HEK293 (cell line): Measurements from ENCODE around the gene BMPR1A.

Experiments used
- BCL11A ChIP-seq: fragments of 450-650 bp; formaldehyde crosslinking; IDR thresholded peaks from 2 replicates; pipeline ENCODE4 v1.5.1; 2016; ENCODE audit warnings: low read depth, missing biosample characterization, missing genetic modification characterization
- ZFP37 ChIP-seq: fragments of 450-650 bp; formaldehyde crosslinking; IDR thresholded peaks from 2 replicates; pipeline ENCODE4 v1.5.1; 2016; ENCODE audit warnings: missing biosample characterization, missing genetic modification characterization
- ZNF707 ChIP-seq: fragments of 450-650 bp; formaldehyde crosslinking; IDR thresholded peaks from 2 replicates; pipeline ENCODE4 v1.5.1; 2016; ENCODE audit warnings: missing biosample characterization, missing genetic modification characterization
- TF ChIP-seq, protein P1 (sequence below): fragments of 450-650 bp; formaldehyde crosslinking; IDR thresholded peaks from 2 replicates; pipeline ENCODE4 v1.5.1; 2016; ENCODE audit warnings: missing biosample characterization, missing genetic modification characterization
- TF ChIP-seq, protein P2 (sequence below): fragments of 450-650 bp; formaldehyde crosslinking; conservative IDR thresholded peaks from 2 replicates; pipeline ENCODE4 v1.5.1; 2016; ENCODE audit warnings: low read depth, missing biosample characterization, missing genetic modification characterization
- TF ChIP-seq, protein P3 (sequence below): fragments of 450-650 bp; formaldehyde crosslinking; IDR thresholded peaks from 2 replicates; pipeline ENCODE4 v1.5.1; 2017; ENCODE audit warnings: missing biosample characterization, missing genetic modification characterization

DNA sequence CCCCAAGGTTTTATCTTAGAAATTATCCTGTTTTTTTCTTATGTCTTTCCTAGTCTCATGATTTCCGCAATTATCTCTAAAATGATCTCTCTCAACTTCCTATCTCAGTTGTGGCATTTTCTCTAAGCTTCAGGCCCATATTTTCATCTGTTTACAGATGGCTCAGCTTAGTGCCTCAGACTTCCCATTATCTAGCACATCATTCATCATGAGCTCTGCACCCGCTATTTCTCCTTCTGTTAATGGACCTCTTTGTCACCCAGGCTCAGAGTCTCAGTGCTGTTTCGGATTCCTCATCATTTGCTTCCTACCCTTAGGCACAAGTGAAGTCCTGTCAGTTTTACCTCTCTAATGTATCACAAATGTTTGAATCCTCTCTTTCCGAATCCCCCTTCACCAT, 84.1 kb downstream of the BMPR1A start:
- TF ChIP-seq, protein P1, sequence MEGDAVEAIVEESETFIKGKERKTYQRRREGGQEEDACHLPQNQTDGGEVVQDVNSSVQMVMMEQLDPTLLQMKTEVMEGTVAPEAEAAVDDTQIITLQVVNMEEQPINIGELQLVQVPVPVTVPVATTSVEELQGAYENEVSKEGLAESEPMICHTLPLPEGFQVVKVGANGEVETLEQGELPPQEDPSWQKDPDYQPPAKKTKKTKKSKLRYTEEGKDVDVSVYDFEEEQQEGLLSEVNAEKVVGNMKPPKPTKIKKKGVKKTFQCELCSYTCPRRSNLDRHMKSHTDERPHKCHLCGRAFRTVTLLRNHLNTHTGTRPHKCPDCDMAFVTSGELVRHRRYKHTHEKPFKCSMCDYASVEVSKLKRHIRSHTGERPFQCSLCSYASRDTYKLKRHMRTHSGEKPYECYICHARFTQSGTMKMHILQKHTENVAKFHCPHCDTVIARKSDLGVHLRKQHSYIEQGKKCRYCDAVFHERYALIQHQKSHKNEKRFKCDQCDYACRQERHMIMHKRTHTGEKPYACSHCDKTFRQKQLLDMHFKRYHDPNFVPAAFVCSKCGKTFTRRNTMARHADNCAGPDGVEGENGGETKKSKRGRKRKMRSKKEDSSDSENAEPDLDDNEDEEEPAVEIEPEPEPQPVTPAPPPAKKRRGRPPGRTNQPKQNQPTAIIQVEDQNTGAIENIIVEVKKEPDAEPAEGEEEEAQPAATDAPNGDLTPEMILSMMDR (tag by site-specific recombination), result no peak
- TF ChIP-seq, protein P2, sequence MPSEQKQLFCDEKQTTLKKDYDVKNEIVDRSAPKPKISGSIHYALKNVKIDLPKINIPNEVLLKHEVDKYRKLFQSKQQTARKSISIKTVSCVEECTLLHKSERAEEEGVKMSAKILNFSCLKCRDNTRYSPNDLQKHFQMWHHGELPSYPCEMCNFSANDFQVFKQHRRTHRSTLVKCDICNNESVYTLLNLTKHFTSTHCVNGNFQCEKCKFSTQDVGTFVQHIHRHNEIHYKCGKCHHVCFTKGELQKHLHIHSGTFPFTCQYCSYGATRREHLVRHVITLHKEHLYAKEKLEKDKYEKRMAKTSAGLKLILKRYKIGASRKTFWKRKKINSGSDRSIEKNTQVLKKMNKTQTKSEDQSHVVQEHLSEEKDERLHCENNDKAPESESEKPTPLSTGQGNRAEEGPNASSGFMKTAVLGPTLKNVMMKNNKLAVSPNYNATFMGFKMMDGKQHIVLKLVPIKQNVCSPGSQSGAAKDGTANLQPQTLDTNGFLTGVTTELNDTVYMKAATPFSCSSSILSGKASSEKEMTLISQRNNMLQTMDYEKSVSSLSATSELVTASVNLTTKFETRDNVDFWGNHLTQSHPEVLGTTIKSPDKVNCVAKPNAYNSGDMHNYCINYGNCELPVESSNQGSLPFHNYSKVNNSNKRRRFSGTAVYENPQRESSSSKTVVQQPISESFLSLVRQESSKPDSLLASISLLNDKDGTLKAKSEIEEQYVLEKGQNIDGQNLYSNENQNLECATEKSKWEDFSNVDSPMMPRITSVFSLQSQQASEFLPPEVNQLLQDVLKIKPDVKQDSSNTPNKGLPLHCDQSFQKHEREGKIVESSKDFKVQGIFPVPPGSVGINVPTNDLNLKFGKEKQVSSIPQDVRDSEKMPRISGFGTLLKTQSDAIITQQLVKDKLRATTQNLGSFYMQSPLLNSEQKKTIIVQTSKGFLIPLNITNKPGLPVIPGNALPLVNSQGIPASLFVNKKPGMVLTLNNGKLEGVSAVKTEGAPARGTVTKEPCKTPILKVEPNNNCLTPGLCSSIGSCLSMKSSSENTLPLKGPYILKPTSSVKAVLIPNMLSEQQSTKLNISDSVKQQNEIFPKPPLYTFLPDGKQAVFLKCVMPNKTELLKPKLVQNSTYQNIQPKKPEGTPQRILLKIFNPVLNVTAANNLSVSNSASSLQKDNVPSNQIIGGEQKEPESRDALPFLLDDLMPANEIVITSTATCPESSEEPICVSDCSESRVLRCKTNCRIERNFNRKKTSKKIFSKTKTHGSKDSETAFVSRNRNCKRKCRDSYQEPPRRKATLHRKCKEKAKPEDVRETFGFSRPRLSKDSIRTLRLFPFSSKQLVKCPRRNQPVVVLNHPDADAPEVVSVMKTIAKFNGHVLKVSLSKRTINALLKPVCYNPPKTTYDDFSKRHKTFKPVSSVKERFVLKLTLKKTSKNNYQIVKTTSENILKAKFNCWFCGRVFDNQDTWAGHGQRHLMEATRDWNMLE (tag by site-specific recombination), result no peak
- TF ChIP-seq ZFP37 (tag by site-specific recombination) (no peak), ZNF707 (tag by site-specific recombination) (no peak), BCL11A (tag by site-specific recombination) (no peak)
- TF ChIP-seq, protein P3, sequence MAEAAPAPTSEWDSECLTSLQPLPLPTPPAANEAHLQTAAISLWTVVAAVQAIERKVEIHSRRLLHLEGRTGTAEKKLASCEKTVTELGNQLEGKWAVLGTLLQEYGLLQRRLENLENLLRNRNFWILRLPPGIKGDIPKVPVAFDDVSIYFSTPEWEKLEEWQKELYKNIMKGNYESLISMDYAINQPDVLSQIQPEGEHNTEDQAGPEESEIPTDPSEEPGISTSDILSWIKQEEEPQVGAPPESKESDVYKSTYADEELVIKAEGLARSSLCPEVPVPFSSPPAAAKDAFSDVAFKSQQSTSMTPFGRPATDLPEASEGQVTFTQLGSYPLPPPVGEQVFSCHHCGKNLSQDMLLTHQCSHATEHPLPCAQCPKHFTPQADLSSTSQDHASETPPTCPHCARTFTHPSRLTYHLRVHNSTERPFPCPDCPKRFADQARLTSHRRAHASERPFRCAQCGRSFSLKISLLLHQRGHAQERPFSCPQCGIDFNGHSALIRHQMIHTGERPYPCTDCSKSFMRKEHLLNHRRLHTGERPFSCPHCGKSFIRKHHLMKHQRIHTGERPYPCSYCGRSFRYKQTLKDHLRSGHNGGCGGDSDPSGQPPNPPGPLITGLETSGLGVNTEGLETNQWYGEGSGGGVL (tag by site-specific recombination), result no peak
